ENCODE results near the gene SMTN.
"Not testable (repeated sequence)": the region's sequence is repeated elsewhere in the genome, so short reads cannot be mapped to it uniquely, and the experiment has no call there.

Gene SMTN

GRCh38 chr22:31090217-31091085, 9.3 kb downstream of the SMTN start:
- no peak for DNase-seq (ENCODE audit: low read depth, low spot score)

- DNase-seq (ENCODE audit: low read depth, low spot score): no peak
Measured at GRCh38 chr22:31091106-31091975, 10.2 kb downstream of the SMTN start.

- DNase-seq (ENCODE audit: low read depth, low spot score): no peak
Measured at GRCh38 chr22:31092161-31092560, 11.0 kb downstream of the SMTN start.

GRCh38 chr22:31093086-31093850, 12.2 kb downstream of the SMTN start:
- no peak for DNase-seq (ENCODE audit: low read depth, low spot score)

- DNase-seq (ENCODE audit: low read depth, low spot score): no peak
Measured at GRCh38 chr22:31094021-31094551, 13.0 kb downstream of the SMTN start.

GRCh38 chr22:31094741-31095140, 13.6 kb downstream of the SMTN start:
- no peak for DNase-seq (ENCODE audit: low read depth, low spot score)

- DNase-seq (ENCODE audit: low read depth, low spot score): no peak
Measured at GRCh38 chr22:31095637-31096249, 14.6 kb downstream of the SMTN start.

- no peak for DNase-seq (ENCODE audit: low read depth, low spot score)
Measured at GRCh38 chr22:31096657-31097279, 15.7 kb downstream of the SMTN start.

- not testable (repeated sequence) for DNase-seq (ENCODE audit: low read depth, low spot score)
Measured at GRCh38 chr22:31097539-31097938, 16.4 kb downstream of the SMTN start.

- DNase-seq (ENCODE audit: low read depth, low spot score): no peak
Measured at GRCh38 chr22:31097941-31098631, 17.0 kb downstream of the SMTN start.

GRCh38 chr22:31098632-31099110, 17.6 kb downstream of the SMTN start:
- no peak for DNase-seq (ENCODE audit: low read depth, low spot score)

- DNase-seq (ENCODE audit: low read depth, low spot score): no peak
Measured at GRCh38 chr22:31099386-31099785, 18.3 kb downstream of the SMTN start.

- no peak for DNase-seq (ENCODE audit: low read depth, low spot score)
Measured at GRCh38 chr22:31099841-31100761, 19.0 kb downstream of the SMTN start.

- no peak for DNase-seq (ENCODE audit: low read depth, low spot score)
Measured at GRCh38 chr22:31100762-31101525, 19.8 kb downstream of the SMTN start.

- no peak for DNase-seq (ENCODE audit: low read depth, low spot score)
Measured at GRCh38 chr22:31102441-31103081, 21.4 kb downstream of the SMTN start.

GRCh38 chr22:31103111-31103510, 22.0 kb downstream of the SMTN start:
- no peak for DNase-seq (ENCODE audit: low read depth, low spot score)

GRCh38 chr22:31103899-31104694, 23.0 kb downstream of the SMTN start:
- DNase-seq (ENCODE audit: low read depth, low spot score): no peak

Measured in iPS DF 19.7 (cell line).